SK-N-SH (cell line): ENCODE results near the gene VWF. TPM values are rescaled to one million over a fixed set of nuclear protein-coding genes. Genes with fewer than 3 reads are reported as not detected.

ENCODE experiments used
- CTCF ChIA-PET: fragments of 300-600, 350-600 bp; formaldehyde crosslinking; extraction: SDS; loops from one replicate; lab custom pipeline; 2021; lab: Yijun Ruan, JAX
- POLR2A ChIA-PET: fragments of 350-600 bp; sonication (Branson Sonifier 250); formaldehyde crosslinking; extraction: SDS; loops from one replicate; lab custom pipeline; 2020; ENCODE audit warnings: antibody characterized with exemption, inconsistent platforms; lab: Yijun Ruan, JAX
- DNase-seq: peaks from one replicate; pipeline ENCODE4 v3.0.0; 2012
- H2AFZ ChIP-seq: fragments of 200-600 bp; sonication (generic); 2 replicates; pipeline ENCODE4 v1.8.1; 2016; ENCODE audit warnings: antibody characterized with exemption, mild to moderate bottlenecking, low read depth
- H3F3A ChIP-seq: fragments of 200-600 bp; sonication (generic); replicated peaks from 2 replicates; pipeline ENCODE3; 2016; ENCODE audit warnings: antibody characterized with exemption, mild to moderate bottlenecking; ENCODE audit not compliant: insufficient read depth
- H3K27ac ChIP-seq, 2 experiments: fragments of 200-500 bp in 1 of 2; fragments of 200-600 bp in 1 of 2; sonication (Bioruptor generic) in 1 of 2; sonication (generic), shearing (Covaris generic) in 1 of 2; 2 replicates each; pipeline versions ENCODE4 v1.5.1 to v1.6.1; 2014 to 2016; ENCODE audit warnings: low read depth in 2 of 2, inconsistent platforms in 1 of 2, low read length in 1 of 2, mild to moderate bottlenecking in 1 of 2, mixed read lengths in 1 of 2
- H3K27me3 ChIP-seq: fragments of 200-600 bp; sonication (generic), shearing (Covaris generic); 2 replicates; pipeline ENCODE4 v1.6.1; 2016; ENCODE audit warnings: mixed run types; ENCODE audit not compliant: insufficient read depth
- H3K36me3 ChIP-seq, 2 experiments: fragments of 200-500 bp in 1 of 2; fragments of 200-600 bp in 1 of 2; sonication (Bioruptor generic) in 1 of 2; sonication (generic) in 1 of 2; replicated peaks in 1 of 2; 2 replicates each; pipeline versions ENCODE3 to v1.5.1; 2014 to 2016; ENCODE audit warnings: low read length in 1 of 2, mild to moderate bottlenecking in 1 of 2; ENCODE audit not compliant: insufficient read depth in 2 of 2, control insufficient read depth in 1 of 2
- H3K4me1 ChIP-seq, 2 experiments: fragments of 200-500 bp in 1 of 2; fragments of 200-600 bp in 1 of 2; sonication (Bioruptor generic) in 1 of 2; sonication (generic), shearing (Covaris generic) in 1 of 2; 2 replicates each; pipeline versions ENCODE4 v1.5.1 to v1.6.1; 2014 to 2016; ENCODE audit warnings: low read depth in 1 of 2, low read length in 1 of 2, mixed run types in 1 of 2; ENCODE audit not compliant: insufficient read depth in 2 of 2, control insufficient read depth in 1 of 2
- H3K4me2 ChIP-seq: fragments of 200-600 bp; sonication (generic), shearing (Covaris generic); 2 replicates; pipeline ENCODE4 v1.6.1; 2017; ENCODE audit warnings: mixed run types
- H3K4me3 ChIP-seq, 2 experiments: fragments of 200-500 bp in 1 of 2; fragments of 200-600 bp in 1 of 2; sonication (Bioruptor generic) in 1 of 2; sonication (generic), shearing (Covaris generic) in 1 of 2; 2 replicates each; pipeline versions ENCODE4 v1.5.1 to v1.8.1; 2014 to 2016; ENCODE audit warnings: low read depth in 2 of 2, inconsistent platforms in 1 of 2, low read length in 1 of 2, mild to moderate bottlenecking in 1 of 2, mixed read lengths in 1 of 2, moderate library complexity in 1 of 2
- H3K79me2 ChIP-seq: fragments of 200-600 bp; sonication (generic); 2 replicates; pipeline ENCODE4 v1.8.1; 2017; ENCODE audit warnings: mild to moderate bottlenecking; ENCODE audit not compliant: insufficient read depth
- H3K9ac ChIP-seq: fragments of 200-600 bp; sonication (generic); 2 replicates; pipeline ENCODE4 v1.6.1; 2017; ENCODE audit warnings: mixed run types
- H3K9me2 ChIP-seq: fragments of 200-600 bp; sonication (generic); 2 replicates; pipeline ENCODE4 v1.6.1; 2017; ENCODE audit warnings: mixed run types
- H3K9me3 ChIP-seq: fragments of 200-600 bp; sonication (generic); 2 replicates; pipeline ENCODE4 v1.6.1; 2017; ENCODE audit warnings: mixed run types, mild to moderate bottlenecking, moderate library complexity
- H4K20me1 ChIP-seq: fragments of 200-600 bp; sonication (generic); 2 replicates; pipeline ENCODE4 v1.6.1; 2017; ENCODE audit warnings: mild to moderate bottlenecking, mixed run types; ENCODE audit not compliant: insufficient read depth
- CHD2 ChIP-seq: fragments of 150-350 bp; IDR thresholded peaks from 2 replicates; pipeline ENCODE4 v1.6.1; 2018; ENCODE audit warnings: low read length; ENCODE audit not compliant: partially characterized antibody
- ELF1 ChIP-seq: IDR thresholded peaks from 2 replicates; pipeline ENCODE4 v1.4.0; 2012
- EP300 ChIP-seq, 2 experiments: IDR thresholded peaks; 2 replicates each; pipeline versions ENCODE4 v1.4.0 to v1.6.1; 2012; ENCODE audit warnings: borderline replicate concordance in 1 of 2, low read depth in 1 of 2, low read length in 1 of 2
- FOSL2 ChIP-seq: IDR thresholded peaks from 2 replicates; pipeline ENCODE4 v1.4.0; 2012; ENCODE audit warnings: low read depth, mild to moderate bottlenecking, moderate library complexity, borderline replicate concordance
- GABPA ChIP-seq: IDR thresholded peaks from 2 replicates; pipeline ENCODE4 v1.4.0; 2012; ENCODE audit warnings: low read depth, mild to moderate bottlenecking
- GATA2 ChIP-seq: sonication (generic); formaldehyde crosslinking; IDR thresholded peaks from 2 replicates; pipeline ENCODE4 v1.5.0; 2020; ENCODE audit warnings: mild to moderate bottlenecking, missing genetic modification reagents
- MEF2A ChIP-seq: IDR thresholded peaks from 2 replicates; pipeline ENCODE4 v1.4.0; 2012; ENCODE audit warnings: low read depth, borderline replicate concordance
- MXI1 ChIP-seq: IDR thresholded peaks from 2 replicates; pipeline ENCODE4 v1.6.1; 2012; ENCODE audit warnings: mild to moderate bottlenecking, low read depth, low read length, improper control_type of control experiment
- NFIC ChIP-seq: IDR thresholded peaks from 2 replicates; pipeline ENCODE4 v1.4.0; 2012; ENCODE audit warnings: borderline replicate concordance
- NRF1 ChIP-seq: IDR thresholded peaks from 2 replicates; pipeline ENCODE4 v1.6.1; 2012; ENCODE audit warnings: low read depth, mild to moderate bottlenecking, low read length
- POLR2AphosphoS5 ChIP-seq: IDR thresholded peaks from 2 replicates; pipeline ENCODE4 v1.6.1; 2012; ENCODE audit warnings: low read depth, low read length
- RAD21 ChIP-seq: IDR thresholded peaks from 2 replicates; pipeline ENCODE4 v1.6.1; 2012; ENCODE audit warnings: mild to moderate bottlenecking, low read length
- RCOR1 ChIP-seq: fragments of 150-350 bp; IDR thresholded peaks from 2 replicates; pipeline ENCODE4 v1.6.1; 2017; ENCODE audit warnings: antibody characterized with exemption, low read length
- RFX5 ChIP-seq: IDR thresholded peaks from 2 replicates; pipeline ENCODE4 v1.6.1; 2012; ENCODE audit warnings: mild to moderate bottlenecking, improper control_type of control experiment, low read length
- RXRA ChIP-seq: IDR thresholded peaks from 2 replicates; pipeline ENCODE4 v1.4.0; 2012; ENCODE audit warnings: low read depth, mild to moderate bottlenecking, borderline replicate concordance
- SIN3A ChIP-seq: IDR thresholded peaks from 2 replicates; pipeline ENCODE4 v1.6.1; 2012; ENCODE audit warnings: low read depth, mild to moderate bottlenecking, low read length, moderate library complexity, borderline replicate concordance
- SMC3 ChIP-seq: IDR thresholded peaks from 2 replicates; pipeline ENCODE4 v1.6.1; 2012; ENCODE audit warnings: low read depth, low read length, improper control_type of control experiment
- TAF1 ChIP-seq: IDR thresholded peaks from 2 replicates; pipeline ENCODE4 v1.6.1; 2012; ENCODE audit warnings: low read depth, mild to moderate bottlenecking, low read length, moderate library complexity, borderline replicate concordance
- TEAD4 ChIP-seq: IDR thresholded peaks from 2 replicates; pipeline ENCODE4 v1.4.0; 2012; ENCODE audit warnings: mild to moderate bottlenecking, borderline replicate concordance; ENCODE audit not compliant: insufficient read depth
- YY1 ChIP-seq: IDR thresholded peaks from 2 replicates; pipeline ENCODE4 v1.4.0; 2012; ENCODE audit warnings: low read depth, mild to moderate bottlenecking
- WGBS: methylation state at CpG from one replicate; pipeline ENCODE4 v1.1.6; 2017; ENCODE audit warnings: low lambda C conversion rate; 5-methylcytosine and 5-hydroxymethylcytosine counted together
- polyA plus RNA-seq, 3 experiments: library from polyadenylated mRNA; depleted of rRNA; stranded (reverse); fragments of >200 nt; gene quantifications; 2 replicates each; pipeline ENCODE4 v1.2.3, GENCODE V29; 2012
- TF ChIP-seq, protein P1 (sequence below): IDR thresholded peaks from 2 replicates; pipeline ENCODE4 v1.4.0; 2012; ENCODE audit warnings: low read depth
- TF ChIP-seq, protein P2 (sequence below): IDR thresholded peaks from 2 replicates; pipeline ENCODE4; 2012
- TF ChIP-seq, protein P3 (sequence below): IDR thresholded peaks from 2 replicates; pipeline ENCODE4 v1.4.0; 2012; ENCODE audit warnings: low read depth, borderline replicate concordance
- TF ChIP-seq, protein P4 (sequence below): IDR thresholded peaks from 2 replicates; pipeline ENCODE4 v1.4.0; 2012; ENCODE audit warnings: low read depth, borderline replicate concordance
- TF ChIP-seq, protein P5 (sequence below): IDR thresholded peaks from 2 replicates; pipeline ENCODE4 v1.6.1; 2012; ENCODE audit warnings: mild to moderate bottlenecking, low read depth, low read length, moderate library complexity

The VWF gene
- polyA plus RNA-seq, 1 of the 3 experiments (the other 2 are of a cell fraction), result 0.12 TPM

- WGBS, result 23% methylated on average over 6 of the region's 7 CpGs
- Histone ChIP-seq H3K9me2 (no peaks in the 10 kb centered on the region), H3K4me2 (peak overlapping the region; percentile 56), H3K9ac (peak overlapping the region; percentile 20; the same call in 1 of the 2 replicates), H3K27ac (peak overlapping the region; percentile 50 to 98), H3K4me1 (peaks cover 27 to 56% of the 10 kb centered on the region in 2 experiments; a peak in 3 of 4 replicates), H3K27me3 (no peaks in the 10 kb centered on the region), H3F3A (peaks cover 4% of the 10 kb centered on the region), H4K20me1 (no peaks in the 10 kb centered on the region), H3K36me3 (no peaks in the 10 kb centered on the region), H3K9me3 (no peaks in the 10 kb centered on the region), H3K4me3 (no peak overlapping the region), H2AFZ (peak overlapping the region; percentile 66; the same call in 1 of the 2 replicates), H3K79me2 (no peaks in the 10 kb centered on the region)
- ChIA-PET POLR2A (interaction anchor here (0.8 to 2.0 kb wide), 6 partner anchors 9 to 860 kb away, joined by 3 to 12 read pairs (median 4); partner anchors contain the start of genes C12orf57 and RNU7-1), CTCF (interaction anchor here (0.9 to 4.6 kb wide), 10 partner anchors 9 to 201 kb away, joined by 3 to 22 read pairs (median 6); no protein-coding TSS in a partner anchor)
- peak; percentile 85 for DNase-seq
- TF ChIP-seq, protein P1, sequence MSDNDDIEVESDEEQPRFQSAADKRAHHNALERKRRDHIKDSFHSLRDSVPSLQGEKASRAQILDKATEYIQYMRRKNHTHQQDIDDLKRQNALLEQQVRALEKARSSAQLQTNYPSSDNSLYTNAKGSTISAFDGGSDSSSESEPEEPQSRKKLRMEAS, result no peak
- TF ChIP-seq RFX5, result no peak
- TF ChIP-seq SIN3A, result 0 out of 2 replicates have a peak, but pooled peaks have one; percentile 22
- TF ChIP-seq MEF2A, result peak; percentile 91
- TF ChIP-seq RCOR1, result no peak; the same call in 1 of the 2 replicates
- TF ChIP-seq NRF1, result no peak
- no peak for TF ChIP-seq YY1
- peak; percentile 44; the same call in 1 of the 2 replicates for TF ChIP-seq MXI1
- peak; percentile 18; the same call in 1 of the 2 replicates for TF ChIP-seq FOSL2
- TF ChIP-seq TEAD4, result 0 out of 2 replicates have a peak, but pooled peaks have one; percentile 34
- no peak for TF ChIP-seq GABPA
- TF ChIP-seq, protein P2, sequence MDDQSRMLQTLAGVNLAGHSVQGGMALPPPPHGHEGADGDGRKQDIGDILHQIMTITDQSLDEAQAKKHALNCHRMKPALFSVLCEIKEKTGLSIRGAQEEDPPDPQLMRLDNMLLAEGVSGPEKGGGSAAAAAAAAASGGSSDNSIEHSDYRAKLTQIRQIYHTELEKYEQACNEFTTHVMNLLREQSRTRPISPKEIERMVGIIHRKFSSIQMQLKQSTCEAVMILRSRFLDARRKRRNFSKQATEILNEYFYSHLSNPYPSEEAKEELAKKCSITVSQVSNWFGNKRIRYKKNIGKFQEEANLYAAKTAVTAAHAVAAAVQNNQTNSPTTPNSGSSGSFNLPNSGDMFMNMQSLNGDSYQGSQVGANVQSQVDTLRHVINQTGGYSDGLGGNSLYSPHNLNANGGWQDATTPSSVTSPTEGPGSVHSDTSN, result peak; percentile 49
- TF ChIP-seq GATA2 (CRISPR knock-in tag), result peak; percentile 82
- TF ChIP-seq EP300 (IDR thresholded peaks at IDR 0.05; ENCODE audit: borderline replicate concordance in 1 of 2, low read depth in 1 of 2, low read length in 1 of 2), result peak in 1 of 2 experiments; percentile 95; a peak in 3 of 4 replicates
- TF ChIP-seq SMC3, result peak; percentile 6; the same call in 1 of the 2 replicates
- TF ChIP-seq, protein P3, sequence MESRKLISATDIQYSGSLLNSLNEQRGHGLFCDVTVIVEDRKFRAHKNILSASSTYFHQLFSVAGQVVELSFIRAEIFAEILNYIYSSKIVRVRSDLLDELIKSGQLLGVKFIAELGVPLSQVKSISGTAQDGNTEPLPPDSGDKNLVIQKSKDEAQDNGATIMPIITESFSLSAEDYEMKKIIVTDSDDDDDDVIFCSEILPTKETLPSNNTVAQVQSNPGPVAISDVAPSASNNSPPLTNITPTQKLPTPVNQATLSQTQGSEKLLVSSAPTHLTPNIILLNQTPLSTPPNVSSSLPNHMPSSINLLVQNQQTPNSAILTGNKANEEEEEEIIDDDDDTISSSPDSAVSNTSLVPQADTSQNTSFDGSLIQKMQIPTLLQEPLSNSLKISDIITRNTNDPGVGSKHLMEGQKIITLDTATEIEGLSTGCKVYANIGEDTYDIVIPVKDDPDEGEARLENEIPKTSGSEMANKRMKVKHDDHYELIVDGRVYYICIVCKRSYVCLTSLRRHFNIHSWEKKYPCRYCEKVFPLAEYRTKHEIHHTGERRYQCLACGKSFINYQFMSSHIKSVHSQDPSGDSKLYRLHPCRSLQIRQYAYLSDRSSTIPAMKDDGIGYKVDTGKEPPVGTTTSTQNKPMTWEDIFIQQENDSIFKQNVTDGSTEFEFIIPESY, result no peak
- TF ChIP-seq ELF1, result no peak
- TF ChIP-seq, protein P4, sequence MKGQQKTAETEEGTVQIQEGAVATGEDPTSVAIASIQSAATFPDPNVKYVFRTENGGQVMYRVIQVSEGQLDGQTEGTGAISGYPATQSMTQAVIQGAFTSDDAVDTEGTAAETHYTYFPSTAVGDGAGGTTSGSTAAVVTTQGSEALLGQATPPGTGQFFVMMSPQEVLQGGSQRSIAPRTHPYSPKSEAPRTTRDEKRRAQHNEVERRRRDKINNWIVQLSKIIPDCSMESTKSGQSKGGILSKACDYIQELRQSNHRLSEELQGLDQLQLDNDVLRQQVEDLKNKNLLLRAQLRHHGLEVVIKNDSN, result no peak
- TF ChIP-seq, protein P5, sequence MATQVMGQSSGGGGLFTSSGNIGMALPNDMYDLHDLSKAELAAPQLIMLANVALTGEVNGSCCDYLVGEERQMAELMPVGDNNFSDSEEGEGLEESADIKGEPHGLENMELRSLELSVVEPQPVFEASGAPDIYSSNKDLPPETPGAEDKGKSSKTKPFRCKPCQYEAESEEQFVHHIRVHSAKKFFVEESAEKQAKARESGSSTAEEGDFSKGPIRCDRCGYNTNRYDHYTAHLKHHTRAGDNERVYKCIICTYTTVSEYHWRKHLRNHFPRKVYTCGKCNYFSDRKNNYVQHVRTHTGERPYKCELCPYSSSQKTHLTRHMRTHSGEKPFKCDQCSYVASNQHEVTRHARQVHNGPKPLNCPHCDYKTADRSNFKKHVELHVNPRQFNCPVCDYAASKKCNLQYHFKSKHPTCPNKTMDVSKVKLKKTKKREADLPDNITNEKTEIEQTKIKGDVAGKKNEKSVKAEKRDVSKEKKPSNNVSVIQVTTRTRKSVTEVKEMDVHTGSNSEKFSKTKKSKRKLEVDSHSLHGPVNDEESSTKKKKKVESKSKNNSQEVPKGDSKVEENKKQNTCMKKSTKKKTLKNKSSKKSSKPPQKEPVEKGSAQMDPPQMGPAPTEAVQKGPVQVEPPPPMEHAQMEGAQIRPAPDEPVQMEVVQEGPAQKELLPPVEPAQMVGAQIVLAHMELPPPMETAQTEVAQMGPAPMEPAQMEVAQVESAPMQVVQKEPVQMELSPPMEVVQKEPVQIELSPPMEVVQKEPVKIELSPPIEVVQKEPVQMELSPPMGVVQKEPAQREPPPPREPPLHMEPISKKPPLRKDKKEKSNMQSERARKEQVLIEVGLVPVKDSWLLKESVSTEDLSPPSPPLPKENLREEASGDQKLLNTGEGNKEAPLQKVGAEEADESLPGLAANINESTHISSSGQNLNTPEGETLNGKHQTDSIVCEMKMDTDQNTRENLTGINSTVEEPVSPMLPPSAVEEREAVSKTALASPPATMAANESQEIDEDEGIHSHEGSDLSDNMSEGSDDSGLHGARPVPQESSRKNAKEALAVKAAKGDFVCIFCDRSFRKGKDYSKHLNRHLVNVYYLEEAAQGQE, result no peak
- no peak for TF ChIP-seq TAF1
- TF ChIP-seq POLR2AphosphoS5, result no peak; the same call in 1 of the 2 replicates
- peak; percentile 34 for TF ChIP-seq RAD21
- peak; percentile 47; the same call in 1 of the 2 replicates for TF ChIP-seq NFIC
- no peak for TF ChIP-seq RXRA
- TF ChIP-seq CHD2, result peak; percentile 69
Observed at GRCh38 chr12:6084261-6084968, 40.1 kb downstream of the VWF start.
